ENCODE data around the gene RBM4. TPM values are rescaled to one million over a fixed set of nuclear protein-coding genes. Genes with fewer than 3 reads are reported as not detected.

Gene RBM4
- total and polyA plus RNA-seq, 2 experiments from 2014 or later: 146 to 147 TPM

- Mint-ChIP-seq H3K27me3 (ENCODE audit: insufficient read depth, low read depth, poor library complexity) (peaks cover 24% of the 10 kb centered on the region), H3K4me3 (no peak overlapping the region), H3K9me3 (no peaks in the 10 kb centered on the region), H3K36me3 (ENCODE audit: low read depth) (peaks cover 63% of the 10 kb centered on the region), H3K4me1 (no peaks in the 10 kb centered on the region), H3K27ac (no peak overlapping the region)
- no peak overlapping the region for H3K4me3 ChIP-seq
- no peaks in the 10 kb centered on the region for H3K4me1 ChIP-seq (ENCODE audit: insufficient read depth)
- no peaks in the 10 kb centered on the region for H3K9me2 ChIP-seq (ENCODE audit: insufficient read depth)
- H3K27me3 ChIP-seq (ENCODE audit: insufficient read depth): no peaks in the 10 kb centered on the region
- no peak overlapping the region for H2AFZ ChIP-seq
- H3K36me3 ChIP-seq (ENCODE audit: insufficient read depth): peaks cover 28% of the 10 kb centered on the region
- TF ChIP-seq ETS1 (IDR thresholded peaks at IDR 0.05) (no peak), NANOG (IDR thresholded peaks at IDR 0.05; ENCODE audit: borderline replicate concordance) (no peak), REST (IDR thresholded peaks at IDR 0.05; ENCODE audit: unreplicated experiment) (no peak), CTCF (conservative IDR thresholded peaks at IDR 0.05; ENCODE audit: low read depth in 2 of 2) (no peak), ZNF462 (CRISPR knock-in tag; IDR thresholded peaks at IDR 0.05) (no peak), EZH2 (IDR thresholded peaks at IDR 0.05; ENCODE audit: low read depth, unreplicated experiment) (no peak), JUNB (IDR thresholded peaks at IDR 0.05; ENCODE audit: unreplicated experiment) (no peak), STAT1 (IDR thresholded peaks at IDR 0.05; ENCODE audit: unreplicated experiment) (no peak), ZNF114 (CRISPR knock-in tag; IDR thresholded peaks at IDR 0.05) (no peak), ZNF331 (CRISPR knock-in tag; IDR thresholded peaks at IDR 0.05; ENCODE audit: low read depth) (no peak), EZH2phosphoT487 (IDR thresholded peaks at IDR 0.05; ENCODE audit: unreplicated experiment) (no peak), POLR2AphosphoS5 (IDR thresholded peaks at IDR 0.05; ENCODE audit: low read depth) (no peak), CREB1 (CRISPR knock-in tag; IDR thresholded peaks at IDR 0.05; ENCODE audit: low read depth) (no peak)
- peaks cover 91% of the 10 kb centered on the region for H3K79me2 ChIP-seq (replicated peaks; ENCODE audit: insufficient read depth)
- H4K20me1 ChIP-seq (replicated peaks; ENCODE audit: insufficient read depth): peaks cover 62% of the 10 kb centered on the region
- no peak overlapping the region; the same call in 1 of the 2 replicates for H3K27ac ChIP-seq (ENCODE audit: low read depth)
- DNase-seq (ENCODE audit: low spot score): no peak
- no peak overlapping the region for H3K4me2 ChIP-seq
- no peak for ATAC-seq
- peaks cover 24% of the 10 kb centered on the region for H3F3A ChIP-seq (replicated peaks; ENCODE audit: low read depth)
Observed at GRCh38 chr11:66652651-66653050, 14.1 kb downstream of the RBM4 start.

All from GM23338 (cell line).